Activated effector memory CD4-positive, alpha-beta T cell treated with anti-CD3 and anti-CD28 coated beads, Interleukin-2, amount 50 U/mL, for 16 hours (primary cell): ENCODE measurements around the gene FBXO31.

Experiments used
- DNase-seq: peaks from one replicate; pipeline ENCODE4 v3.0.0-alpha.2; 2020

Gene FBXO31, protein sequence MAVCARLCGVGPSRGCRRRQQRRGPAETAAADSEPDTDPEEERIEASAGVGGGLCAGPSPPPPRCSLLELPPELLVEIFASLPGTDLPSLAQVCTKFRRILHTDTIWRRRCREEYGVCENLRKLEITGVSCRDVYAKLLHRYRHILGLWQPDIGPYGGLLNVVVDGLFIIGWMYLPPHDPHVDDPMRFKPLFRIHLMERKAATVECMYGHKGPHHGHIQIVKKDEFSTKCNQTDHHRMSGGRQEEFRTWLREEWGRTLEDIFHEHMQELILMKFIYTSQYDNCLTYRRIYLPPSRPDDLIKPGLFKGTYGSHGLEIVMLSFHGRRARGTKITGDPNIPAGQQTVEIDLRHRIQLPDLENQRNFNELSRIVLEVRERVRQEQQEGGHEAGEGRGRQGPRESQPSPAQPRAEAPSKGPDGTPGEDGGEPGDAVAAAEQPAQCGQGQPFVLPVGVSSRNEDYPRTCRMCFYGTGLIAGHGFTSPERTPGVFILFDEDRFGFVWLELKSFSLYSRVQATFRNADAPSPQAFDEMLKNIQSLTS

DNA sequence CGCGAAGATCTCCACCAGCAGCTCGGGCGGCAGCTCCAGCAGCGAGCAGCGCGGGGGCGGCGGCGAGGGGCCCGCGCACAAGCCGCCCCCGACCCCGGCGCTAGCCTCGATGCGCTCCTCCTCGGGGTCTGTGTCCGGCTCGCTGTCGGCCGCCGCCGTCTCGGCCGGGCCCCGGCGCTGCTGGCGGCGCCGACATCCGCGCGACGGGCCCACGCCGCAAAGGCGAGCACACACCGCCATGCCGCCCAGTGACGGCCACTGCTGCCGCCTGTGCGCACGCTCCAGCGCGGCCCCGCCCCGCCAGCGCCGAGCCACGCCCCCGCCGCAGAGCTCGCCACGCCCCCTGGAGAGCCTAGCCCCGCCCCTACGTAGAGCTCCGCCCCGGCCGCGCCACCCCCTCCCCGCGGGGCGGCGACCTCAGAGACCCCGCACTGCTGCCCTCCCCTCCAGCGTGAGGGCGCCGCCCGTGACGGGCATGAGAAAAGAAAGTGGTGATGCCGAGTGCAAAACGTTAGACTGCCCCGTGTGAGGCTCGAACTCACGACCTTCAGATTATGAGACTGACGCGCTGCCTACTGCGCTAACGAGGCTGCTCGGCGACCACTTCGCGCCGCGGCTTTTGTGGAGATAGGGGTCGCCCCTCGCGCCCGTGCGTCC lies at the start of gene FBXO31:
FBXO31 (minus strand) TSS at position 272 of the 657 bp plus-strand sequence; CDS start at position 240, 32 bp downstream.
- DNase-seq, result peak; percentile 97

DNA sequence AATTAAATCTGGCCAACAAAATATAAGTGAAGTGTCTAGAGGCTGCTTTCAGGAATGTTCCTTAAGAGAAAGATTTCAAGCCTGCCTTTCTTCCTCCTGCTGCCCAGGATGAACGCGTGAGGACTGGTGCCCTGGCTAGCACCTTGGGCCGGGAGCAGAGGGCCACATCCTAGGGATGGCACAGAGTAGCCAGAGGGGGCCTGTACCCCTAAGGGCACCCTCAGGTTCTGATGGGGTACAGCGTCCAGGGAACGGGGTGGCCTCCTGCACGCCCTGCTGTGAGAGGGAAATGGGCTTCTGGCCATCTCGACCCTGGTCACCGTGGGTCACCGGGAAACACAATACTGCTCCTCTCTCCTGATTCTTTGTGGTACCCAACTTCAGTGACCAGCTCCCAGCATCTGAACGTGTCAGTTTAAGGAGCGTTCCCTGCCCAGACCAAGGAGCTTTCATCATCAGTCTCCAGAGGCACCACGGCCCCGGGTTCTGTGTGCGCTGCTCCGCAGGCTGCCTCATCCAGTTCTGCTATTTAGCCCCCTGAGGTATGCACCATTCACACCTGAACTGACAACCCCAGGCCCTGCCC lies 48.8 kb upstream of the FBXO31 start:
- DNase-seq, result no peak

GRCh38 chr16:87431926-87432325 lies 48.4 kb upstream of the FBXO31 start:
- no peak for DNase-seq

GRCh38 chr16:87426423-87427215 lies 43.0 kb upstream of the FBXO31 start:
- DNase-seq, result peak; percentile 41

GRCh38 chr16:87425941-87426340 lies 42.4 kb upstream of the FBXO31 start:
- DNase-seq, result no peak

GRCh38 chr16:87424266-87424665 lies 40.7 kb upstream of the FBXO31 start:
- DNase-seq, result no peak

- DNase-seq, result no peak
Measured at GRCh38 chr16:87423429-87423828, 39.9 kb upstream of the FBXO31 start.

- DNase-seq, result no peak
Measured at GRCh38 chr16:87422106-87422505, 38.5 kb upstream of the FBXO31 start.

- DNase-seq, result no peak
Measured at GRCh38 chr16:87421003-87421912, 37.7 kb upstream of the FBXO31 start.

- no peak for DNase-seq
Measured at GRCh38 chr16:87420026-87421002, 36.7 kb upstream of the FBXO31 start.

DNA sequence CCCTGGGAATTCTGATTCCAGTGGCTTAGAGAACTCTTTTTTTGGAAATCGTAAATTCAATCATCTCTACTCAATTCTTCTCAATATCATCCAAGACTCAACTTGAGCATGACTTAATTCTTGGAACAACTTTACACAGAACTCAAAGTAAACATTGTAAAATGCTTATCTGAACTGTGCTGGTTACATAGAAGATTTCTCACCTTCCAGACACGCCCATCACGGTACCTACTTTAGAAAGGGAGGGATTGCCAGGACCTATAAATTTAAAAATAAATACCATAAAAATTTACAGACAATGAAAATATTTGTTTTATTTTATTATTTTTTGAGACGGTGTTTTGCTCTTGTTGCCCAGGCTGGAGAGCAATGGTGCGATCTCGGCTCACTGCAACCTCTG lies 35.1 kb upstream of the FBXO31 start:
- DNase-seq, result no peak

DNA sequence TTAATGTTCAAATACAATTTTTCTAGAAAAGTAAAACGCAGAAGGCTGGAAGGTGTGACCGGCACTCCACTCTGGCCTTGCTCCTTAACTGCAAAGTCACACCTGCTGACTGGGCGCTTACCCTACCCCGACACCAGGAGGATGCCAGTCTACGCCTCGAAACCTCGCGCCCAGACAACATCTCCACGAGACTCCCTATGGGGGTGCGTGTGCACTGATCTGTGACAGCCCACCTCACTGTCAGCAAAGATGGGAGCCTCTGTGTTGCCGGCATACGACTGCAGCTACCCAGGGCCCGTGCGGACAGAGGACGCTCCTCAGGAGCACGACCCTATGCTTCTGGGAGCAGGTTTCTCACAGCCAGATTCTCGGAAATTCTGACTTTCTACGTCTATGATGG lies 34.6 kb upstream of the FBXO31 start:
- no peak for DNase-seq

DNA sequence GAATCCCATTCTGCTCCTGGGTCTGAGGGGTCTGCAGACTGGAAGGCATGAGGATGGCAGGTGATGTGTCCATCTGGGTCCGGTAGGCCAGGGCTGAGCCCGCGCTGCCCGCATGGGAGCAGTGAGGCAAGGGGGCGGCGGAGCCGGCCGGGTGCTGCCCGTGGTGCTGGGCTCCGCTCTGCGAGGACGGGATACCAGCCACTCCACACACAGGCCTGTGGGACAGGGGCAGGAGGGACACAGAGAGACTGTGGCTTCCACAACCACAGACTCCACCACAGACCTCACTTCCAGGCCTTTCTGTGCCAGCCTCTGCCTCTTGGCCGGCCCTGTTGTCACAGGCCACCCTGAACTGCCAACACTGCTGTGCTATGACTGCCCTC lies 33.9 kb upstream of the FBXO31 start:
- no peak for DNase-seq

DNA sequence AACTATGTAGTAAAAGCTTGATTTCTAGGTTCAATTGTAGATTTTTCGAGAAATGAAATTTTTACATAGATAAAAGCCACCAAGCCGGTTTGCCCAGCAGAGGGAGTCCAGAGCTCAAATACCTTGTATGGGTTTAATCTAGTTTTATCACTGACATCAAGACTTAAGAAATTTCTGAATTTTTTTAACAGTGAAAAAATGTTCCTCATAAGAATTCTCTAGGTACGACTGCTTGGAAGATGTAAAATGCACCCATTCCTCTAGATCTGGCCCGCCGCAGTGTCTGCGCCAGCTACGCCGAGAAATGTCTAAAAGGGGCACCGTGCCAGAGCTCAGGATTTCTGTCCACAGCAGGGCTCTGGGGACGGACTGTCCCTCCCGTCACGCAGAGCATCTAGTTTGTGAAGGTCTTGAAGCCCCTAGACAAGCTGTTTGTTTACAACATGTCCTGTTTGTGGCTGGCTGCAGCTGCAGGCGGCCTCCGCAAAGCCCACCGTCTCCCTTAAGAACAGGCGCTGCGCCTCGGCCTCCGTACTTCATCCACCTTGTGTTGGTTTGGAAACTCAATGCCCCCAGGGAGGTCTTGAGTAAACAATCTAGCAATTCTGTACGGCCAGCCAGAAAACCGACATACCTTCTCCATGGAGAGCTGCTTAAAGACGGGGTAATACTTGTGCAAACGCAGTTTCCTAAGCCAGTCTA lies 33.4 kb upstream of the FBXO31 start:
- DNase-seq, result no peak

- no peak for DNase-seq
Measured at GRCh38 chr16:87415441-87415840, 31.9 kb upstream of the FBXO31 start.

DNA sequence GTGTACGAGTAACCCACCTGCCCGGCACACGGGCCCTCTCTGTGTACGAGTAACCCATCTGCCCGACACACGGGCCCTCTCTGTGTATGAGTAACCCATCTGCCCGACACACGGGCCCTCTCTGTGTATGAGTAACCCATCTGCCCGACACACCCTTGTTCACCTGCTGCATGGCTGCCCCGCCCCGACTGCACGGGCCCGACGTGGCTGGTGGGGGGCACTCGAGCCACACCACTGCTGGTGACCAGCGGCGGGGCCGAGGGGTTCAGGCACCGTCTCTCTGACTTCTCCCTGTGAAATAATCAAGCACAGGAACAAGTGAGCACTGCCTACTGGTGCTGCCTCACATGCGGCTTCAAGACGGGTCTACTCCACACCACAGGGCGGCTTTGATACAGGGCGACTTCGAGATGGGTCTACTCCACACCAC lies 30.7 kb upstream of the FBXO31 start:
- DNase-seq, result no peak

GRCh38 chr16:87412996-87413421 lies 29.4 kb upstream of the FBXO31 start:
- no peak for DNase-seq

DNA sequence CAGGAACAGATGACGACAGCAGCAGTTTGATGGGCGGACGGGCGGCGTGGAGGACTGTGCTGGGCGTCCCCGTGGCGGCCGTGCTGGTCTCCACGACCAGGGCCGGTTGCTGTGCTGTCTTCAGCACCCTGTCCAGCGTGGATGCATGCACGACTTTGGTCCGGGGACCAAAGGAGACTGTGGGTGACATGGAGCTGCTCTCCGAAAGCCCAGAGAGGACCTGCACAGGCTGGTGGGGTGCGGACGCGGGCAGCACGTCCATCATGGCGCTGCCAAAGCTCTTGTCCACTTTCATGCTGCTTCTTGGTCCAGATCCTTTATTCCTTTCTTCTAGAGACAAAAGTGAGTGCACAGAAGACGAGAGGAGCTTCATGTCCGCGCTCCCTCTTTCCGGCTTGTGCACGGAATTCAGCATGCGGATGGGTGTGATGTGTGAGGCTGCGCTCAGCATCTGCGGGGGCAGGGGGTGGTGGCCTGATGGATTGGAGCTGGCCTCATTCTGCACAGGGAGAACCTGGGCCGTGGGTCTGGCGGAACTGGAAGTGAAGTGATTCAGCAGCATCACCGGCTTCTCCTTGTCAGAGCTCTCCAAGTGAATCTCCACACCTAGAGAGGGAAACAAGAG lies 28.9 kb upstream of the FBXO31 start:
- no peak for DNase-seq
